HCT116 (cell line): Measurements from ENCODE around the gene SLC15A2.

Source experiments
- MAX ChIP-seq: IDR thresholded peaks from 2 replicates; pipeline ENCODE4 v1.6.1; 2012
- POLR2A ChIP-seq: IDR thresholded peaks from 2 replicates; pipeline ENCODE4 v1.7.0; 2011; ENCODE audit warnings: borderline replicate concordance; ENCODE audit not compliant: insufficient read depth, insufficient read length; ENCODE audit errors: extremely low read depth
- TF ChIP-seq, protein P1 (sequence below), 3 experiments: fragments of 200-600 bp in 1 of 3; sonication (generic) in 1 of 3; IDR thresholded peaks in 2 of 3; conservative IDR thresholded peaks in 1 of 3; 2 replicates each; pipeline ENCODE4 v1.5.1; 2012 to 2017; ENCODE audit warnings: low read depth in 2 of 3, low read length in 2 of 3, antibody characterized with exemption in 1 of 3, borderline replicate concordance in 1 of 3, control low read depth in 1 of 3, mild to moderate bottlenecking in 1 of 3, mixed read lengths in 1 of 3, mixed run types in 1 of 3, moderate library complexity in 1 of 3; ENCODE audit not compliant: insufficient read depth in 1 of 3

- TF ChIP-seq POLR2A, result no peak
- no peak for TF ChIP-seq MAX
- TF ChIP-seq, protein P1, sequence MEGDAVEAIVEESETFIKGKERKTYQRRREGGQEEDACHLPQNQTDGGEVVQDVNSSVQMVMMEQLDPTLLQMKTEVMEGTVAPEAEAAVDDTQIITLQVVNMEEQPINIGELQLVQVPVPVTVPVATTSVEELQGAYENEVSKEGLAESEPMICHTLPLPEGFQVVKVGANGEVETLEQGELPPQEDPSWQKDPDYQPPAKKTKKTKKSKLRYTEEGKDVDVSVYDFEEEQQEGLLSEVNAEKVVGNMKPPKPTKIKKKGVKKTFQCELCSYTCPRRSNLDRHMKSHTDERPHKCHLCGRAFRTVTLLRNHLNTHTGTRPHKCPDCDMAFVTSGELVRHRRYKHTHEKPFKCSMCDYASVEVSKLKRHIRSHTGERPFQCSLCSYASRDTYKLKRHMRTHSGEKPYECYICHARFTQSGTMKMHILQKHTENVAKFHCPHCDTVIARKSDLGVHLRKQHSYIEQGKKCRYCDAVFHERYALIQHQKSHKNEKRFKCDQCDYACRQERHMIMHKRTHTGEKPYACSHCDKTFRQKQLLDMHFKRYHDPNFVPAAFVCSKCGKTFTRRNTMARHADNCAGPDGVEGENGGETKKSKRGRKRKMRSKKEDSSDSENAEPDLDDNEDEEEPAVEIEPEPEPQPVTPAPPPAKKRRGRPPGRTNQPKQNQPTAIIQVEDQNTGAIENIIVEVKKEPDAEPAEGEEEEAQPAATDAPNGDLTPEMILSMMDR (IDR thresholded peaks at IDR 0.05 in 2 of 3, conservative IDR thresholded peaks at IDR 0.05 in 1 of 3; ENCODE audit: borderline replicate concordance in 1 of 3, insufficient read depth in 1 of 3, low read depth in 2 of 3, low read length in 2 of 3), result no peak
Measured at GRCh38 chr3:121943431-121943830, 49.2 kb downstream of the SLC15A2 start.
